Liver (tissue), 3 donors: ENCODE data around the gene SPDYE2B.
"Not testable (repeated sequence)": the region's sequence is repeated elsewhere in the genome, so short reads cannot be mapped to it uniquely, and the experiment has no call there.

ENCODE experiments used
- GABPA ChIP-seq, 2 donors: IDR thresholded peaks in 1 of 2; conservative IDR thresholded peaks in 1 of 2; 2 replicates each; pipeline ENCODE4 v1.6.1; 2016; ENCODE audit warnings: antibody characterized with exemption in 2 of 2, mild to moderate bottlenecking in 1 of 2, moderate library complexity in 1 of 2
- HNF4G ChIP-seq: IDR thresholded peaks from 2 replicates; pipeline ENCODE4 v1.6.1; 2016; ENCODE audit warnings: antibody characterized with exemption
- TAF1 ChIP-seq: conservative IDR thresholded peaks from 2 replicates; pipeline ENCODE4 v1.6.1; 2016; ENCODE audit warnings: antibody characterized with exemption, mild to moderate bottlenecking
- YY1 ChIP-seq: IDR thresholded peaks from 2 replicates; pipeline ENCODE4 v1.6.1; 2016; ENCODE audit warnings: antibody characterized with exemption, mild to moderate bottlenecking
- TF ChIP-seq, protein P1 (sequence below): fragments of 150-350 bp; IDR thresholded peaks from 2 replicates; pipeline ENCODE4 v1.5.1; 2017; ENCODE audit warnings: improper control_type of control experiment, low read depth, low read length; ENCODE audit not compliant: missing input control
- TF ChIP-seq, protein P2 (sequence below): IDR thresholded peaks from 2 replicates; pipeline ENCODE4 v1.6.1; 2016; ENCODE audit warnings: antibody characterized with exemption, mild to moderate bottlenecking
- donor health status: healthy.
- donor health status: healthy.

DNA sequence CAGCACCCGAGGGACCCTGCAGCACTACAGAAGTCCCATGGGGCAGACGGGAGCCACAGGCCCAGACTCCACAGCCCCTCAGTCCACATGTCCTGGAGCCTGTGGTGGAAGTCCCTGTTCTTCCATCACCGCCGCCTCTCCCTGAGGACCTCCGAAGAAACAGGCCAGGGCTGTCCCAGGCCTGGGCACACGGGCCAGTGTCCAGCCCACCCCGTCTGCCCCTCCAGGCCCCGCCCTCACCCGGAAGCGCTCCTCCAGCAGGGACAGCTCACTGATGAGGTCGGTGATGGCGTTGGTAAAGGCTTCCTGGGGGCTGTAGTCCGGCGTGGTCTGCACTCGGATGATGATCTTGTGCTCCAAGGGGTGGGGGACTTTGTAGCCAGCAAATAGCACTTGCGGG is 16.7 kb downstream of the SPDYE2B start:
- not testable (repeated sequence) for TF ChIP-seq YY1; TAF1; HNF4G; GABPA (IDR thresholded peaks at IDR 0.05 in 1 of 2, conservative IDR thresholded peaks at IDR 0.05 in 1 of 2)
- TF ChIP-seq, protein P1, sequence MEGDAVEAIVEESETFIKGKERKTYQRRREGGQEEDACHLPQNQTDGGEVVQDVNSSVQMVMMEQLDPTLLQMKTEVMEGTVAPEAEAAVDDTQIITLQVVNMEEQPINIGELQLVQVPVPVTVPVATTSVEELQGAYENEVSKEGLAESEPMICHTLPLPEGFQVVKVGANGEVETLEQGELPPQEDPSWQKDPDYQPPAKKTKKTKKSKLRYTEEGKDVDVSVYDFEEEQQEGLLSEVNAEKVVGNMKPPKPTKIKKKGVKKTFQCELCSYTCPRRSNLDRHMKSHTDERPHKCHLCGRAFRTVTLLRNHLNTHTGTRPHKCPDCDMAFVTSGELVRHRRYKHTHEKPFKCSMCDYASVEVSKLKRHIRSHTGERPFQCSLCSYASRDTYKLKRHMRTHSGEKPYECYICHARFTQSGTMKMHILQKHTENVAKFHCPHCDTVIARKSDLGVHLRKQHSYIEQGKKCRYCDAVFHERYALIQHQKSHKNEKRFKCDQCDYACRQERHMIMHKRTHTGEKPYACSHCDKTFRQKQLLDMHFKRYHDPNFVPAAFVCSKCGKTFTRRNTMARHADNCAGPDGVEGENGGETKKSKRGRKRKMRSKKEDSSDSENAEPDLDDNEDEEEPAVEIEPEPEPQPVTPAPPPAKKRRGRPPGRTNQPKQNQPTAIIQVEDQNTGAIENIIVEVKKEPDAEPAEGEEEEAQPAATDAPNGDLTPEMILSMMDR = not testable (repeated sequence)
- TF ChIP-seq, protein P2, sequence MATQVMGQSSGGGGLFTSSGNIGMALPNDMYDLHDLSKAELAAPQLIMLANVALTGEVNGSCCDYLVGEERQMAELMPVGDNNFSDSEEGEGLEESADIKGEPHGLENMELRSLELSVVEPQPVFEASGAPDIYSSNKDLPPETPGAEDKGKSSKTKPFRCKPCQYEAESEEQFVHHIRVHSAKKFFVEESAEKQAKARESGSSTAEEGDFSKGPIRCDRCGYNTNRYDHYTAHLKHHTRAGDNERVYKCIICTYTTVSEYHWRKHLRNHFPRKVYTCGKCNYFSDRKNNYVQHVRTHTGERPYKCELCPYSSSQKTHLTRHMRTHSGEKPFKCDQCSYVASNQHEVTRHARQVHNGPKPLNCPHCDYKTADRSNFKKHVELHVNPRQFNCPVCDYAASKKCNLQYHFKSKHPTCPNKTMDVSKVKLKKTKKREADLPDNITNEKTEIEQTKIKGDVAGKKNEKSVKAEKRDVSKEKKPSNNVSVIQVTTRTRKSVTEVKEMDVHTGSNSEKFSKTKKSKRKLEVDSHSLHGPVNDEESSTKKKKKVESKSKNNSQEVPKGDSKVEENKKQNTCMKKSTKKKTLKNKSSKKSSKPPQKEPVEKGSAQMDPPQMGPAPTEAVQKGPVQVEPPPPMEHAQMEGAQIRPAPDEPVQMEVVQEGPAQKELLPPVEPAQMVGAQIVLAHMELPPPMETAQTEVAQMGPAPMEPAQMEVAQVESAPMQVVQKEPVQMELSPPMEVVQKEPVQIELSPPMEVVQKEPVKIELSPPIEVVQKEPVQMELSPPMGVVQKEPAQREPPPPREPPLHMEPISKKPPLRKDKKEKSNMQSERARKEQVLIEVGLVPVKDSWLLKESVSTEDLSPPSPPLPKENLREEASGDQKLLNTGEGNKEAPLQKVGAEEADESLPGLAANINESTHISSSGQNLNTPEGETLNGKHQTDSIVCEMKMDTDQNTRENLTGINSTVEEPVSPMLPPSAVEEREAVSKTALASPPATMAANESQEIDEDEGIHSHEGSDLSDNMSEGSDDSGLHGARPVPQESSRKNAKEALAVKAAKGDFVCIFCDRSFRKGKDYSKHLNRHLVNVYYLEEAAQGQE = not testable (repeated sequence)
